ENCODE data around the gene ANKS3. TPM values are rescaled to one million over a fixed set of nuclear protein-coding genes. Genes with fewer than 3 reads are reported as not detected.
A peak's percentile ranks its signal among the peaks of the same experiment; 100 is the strongest.

The ANKS3 gene
- total and polyA plus RNA-seq, 2 donors (not counting 1 experiment from before 2014, with no cell fraction given) = 26.5 to 31.9 TPM

DNA sequence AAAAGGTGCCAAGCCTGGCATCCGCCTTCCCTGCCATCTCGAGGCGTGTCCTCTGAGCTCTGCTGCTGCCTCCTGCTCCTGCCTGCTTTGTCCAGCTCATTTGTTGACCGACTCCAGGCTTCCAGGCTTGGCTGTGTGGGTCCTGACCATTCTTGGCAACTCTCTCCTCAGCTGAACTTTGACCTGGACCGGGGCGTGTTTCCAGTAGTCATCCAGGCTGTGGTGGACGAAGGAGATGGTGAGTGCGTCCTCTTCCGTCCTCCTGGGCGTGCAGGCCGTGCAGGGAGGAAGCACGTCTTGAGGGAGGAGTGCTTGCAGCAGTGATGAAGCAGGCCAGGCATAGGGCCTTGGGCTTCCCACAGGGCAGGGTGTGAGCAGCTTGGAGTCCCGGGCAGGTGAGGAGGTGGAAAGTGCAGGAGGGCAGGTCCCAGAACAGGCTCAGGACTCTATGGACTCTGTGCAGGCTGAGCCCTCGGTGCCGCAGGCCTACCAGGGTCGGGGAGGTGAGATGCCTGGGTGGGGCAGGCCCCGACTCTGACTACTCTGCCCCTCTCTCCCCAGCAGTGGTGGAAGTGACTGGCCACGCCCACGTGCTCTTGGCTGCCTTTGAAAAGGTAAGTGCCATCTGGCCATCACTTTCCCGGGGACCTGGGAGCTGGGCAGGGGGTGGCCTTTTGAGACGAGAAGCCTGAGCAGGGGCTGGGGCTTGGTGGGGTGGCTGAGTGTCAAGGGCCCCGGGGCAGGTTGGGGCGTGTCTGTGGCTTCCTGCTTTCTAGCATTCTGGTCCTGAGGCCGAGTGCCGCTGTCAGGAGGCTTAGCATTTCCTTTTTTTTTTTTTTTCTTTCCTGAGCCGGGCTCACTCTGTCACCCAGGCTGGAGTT is 69.3 kb downstream of the ANKS3 start:
- H3K4me3 ChIP-seq (ENCODE audit: control extremely low read depth in 1 of 5, extremely low read depth in 1 of 5, insufficient read depth in 1 of 5, low read depth in 2 of 5, low read length in 4 of 5) = no peak overlapping the region
- ChIA-PET CTCF (no interaction called here), POLR2A (no interaction called here)
- H3K27ac ChIP-seq (ENCODE audit: low read length in 2 of 2) = peak overlapping the region; percentile 16 to 27
- H3K4me1 ChIP-seq (ENCODE audit: control insufficient read depth in 2 of 2, insufficient read depth in 2 of 2, low read length in 2 of 2) = peaks cover 17 to 32% of the 10 kb centered on the region in 2 donors
- no peaks in the 10 kb centered on the region for H3K27me3 Mint-ChIP-seq
- peaks cover 5% of the 10 kb centered on the region for H3K79me2 ChIP-seq (ENCODE audit: control insufficient read depth, insufficient read depth, low read length)
- peaks cover 10% of the 10 kb centered on the region for H4K20me1 ChIP-seq (ENCODE audit: control insufficient read depth, insufficient read depth, low read length, poor library complexity, severe bottlenecking)
- peaks cover 23% of the 10 kb centered on the region for H3K4me1 Mint-ChIP-seq
- peak overlapping the region; percentile 50 for H3K4me3 Mint-ChIP-seq
- ATAC-seq (ENCODE audit: low read depth) (peak; percentile 77), DNase-seq (peak; percentile 62)
- H3K9me3 Mint-ChIP-seq (ENCODE audit: insufficient read depth) = no peaks in the 10 kb centered on the region
- H3K9me3 ChIP-seq (ENCODE audit: control extremely low read depth in 1 of 3, control insufficient read depth in 2 of 3, insufficient read depth in 1 of 3, low read length in 2 of 3) = no peaks in the 10 kb centered on the region
- TF ChIP-seq, protein P1, sequence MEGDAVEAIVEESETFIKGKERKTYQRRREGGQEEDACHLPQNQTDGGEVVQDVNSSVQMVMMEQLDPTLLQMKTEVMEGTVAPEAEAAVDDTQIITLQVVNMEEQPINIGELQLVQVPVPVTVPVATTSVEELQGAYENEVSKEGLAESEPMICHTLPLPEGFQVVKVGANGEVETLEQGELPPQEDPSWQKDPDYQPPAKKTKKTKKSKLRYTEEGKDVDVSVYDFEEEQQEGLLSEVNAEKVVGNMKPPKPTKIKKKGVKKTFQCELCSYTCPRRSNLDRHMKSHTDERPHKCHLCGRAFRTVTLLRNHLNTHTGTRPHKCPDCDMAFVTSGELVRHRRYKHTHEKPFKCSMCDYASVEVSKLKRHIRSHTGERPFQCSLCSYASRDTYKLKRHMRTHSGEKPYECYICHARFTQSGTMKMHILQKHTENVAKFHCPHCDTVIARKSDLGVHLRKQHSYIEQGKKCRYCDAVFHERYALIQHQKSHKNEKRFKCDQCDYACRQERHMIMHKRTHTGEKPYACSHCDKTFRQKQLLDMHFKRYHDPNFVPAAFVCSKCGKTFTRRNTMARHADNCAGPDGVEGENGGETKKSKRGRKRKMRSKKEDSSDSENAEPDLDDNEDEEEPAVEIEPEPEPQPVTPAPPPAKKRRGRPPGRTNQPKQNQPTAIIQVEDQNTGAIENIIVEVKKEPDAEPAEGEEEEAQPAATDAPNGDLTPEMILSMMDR (IDR thresholded peaks at IDR 0.05) = no peak
- no peak for TF ChIP-seq EZH2 (IDR thresholded peaks at IDR 0.05; ENCODE audit: borderline replicate concordance, insufficient read depth, low read depth, low read length, poor library complexity, severe bottlenecking)
- intact Hi-C loops (cut with micrococcal nuclease) = no loop called here
- peak overlapping the region; percentile 74 for H3K4me2 ChIP-seq (replicated peaks; ENCODE audit: low read depth, low read length, poor library complexity, severe bottlenecking)
- peaks cover 4 to 35% of the 10 kb centered on the region in 2 experiments for H3K36me3 ChIP-seq (replicated peaks in 1 of 2; ENCODE audit: control extremely low read depth in 1 of 2, control insufficient read depth in 1 of 2, extremely low read depth in 1 of 2, insufficient read depth in 2 of 2, low read length in 1 of 2)
- H3K9ac ChIP-seq (ENCODE audit: low read length) = no peak overlapping the region
- H2AFZ ChIP-seq (ENCODE audit: insufficient read depth, low read depth, low read length, poor library complexity, severe bottlenecking) = peak overlapping the region; percentile 58
- peak overlapping the region; percentile 65 for H3K27ac Mint-ChIP-seq
- no peaks in the 10 kb centered on the region for H3K27me3 ChIP-seq (replicated peaks in 1 of 4; ENCODE audit: control extremely low read depth in 1 of 4, control insufficient read depth in 3 of 4, insufficient read depth in 4 of 4, low read length in 3 of 4)
- 46% methylated on average over 20 of the region's 26 CpGs for WGBS (ENCODE audit: insufficient coverage)
